Endothelial cell of hepatic sinusoid (primary cell): ENCODE data around the gene OMG.
"Not testable (repeated sequence)": the region's sequence is repeated elsewhere in the genome, so short reads cannot be mapped to it uniquely, and the experiment has no call there.

Experiments used
- in situ Hi-C: cut with HindIII; loops from 2 replicates; pipeline ENCODE4 v1.10.0; 2017; ENCODE audit warnings: low sequenced_read_pairs

The OMG gene, protein sequence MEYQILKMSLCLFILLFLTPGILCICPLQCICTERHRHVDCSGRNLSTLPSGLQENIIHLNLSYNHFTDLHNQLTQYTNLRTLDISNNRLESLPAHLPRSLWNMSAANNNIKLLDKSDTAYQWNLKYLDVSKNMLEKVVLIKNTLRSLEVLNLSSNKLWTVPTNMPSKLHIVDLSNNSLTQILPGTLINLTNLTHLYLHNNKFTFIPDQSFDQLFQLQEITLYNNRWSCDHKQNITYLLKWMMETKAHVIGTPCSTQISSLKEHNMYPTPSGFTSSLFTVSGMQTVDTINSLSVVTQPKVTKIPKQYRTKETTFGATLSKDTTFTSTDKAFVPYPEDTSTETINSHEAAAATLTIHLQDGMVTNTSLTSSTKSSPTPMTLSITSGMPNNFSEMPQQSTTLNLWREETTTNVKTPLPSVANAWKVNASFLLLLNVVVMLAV

DNA sequence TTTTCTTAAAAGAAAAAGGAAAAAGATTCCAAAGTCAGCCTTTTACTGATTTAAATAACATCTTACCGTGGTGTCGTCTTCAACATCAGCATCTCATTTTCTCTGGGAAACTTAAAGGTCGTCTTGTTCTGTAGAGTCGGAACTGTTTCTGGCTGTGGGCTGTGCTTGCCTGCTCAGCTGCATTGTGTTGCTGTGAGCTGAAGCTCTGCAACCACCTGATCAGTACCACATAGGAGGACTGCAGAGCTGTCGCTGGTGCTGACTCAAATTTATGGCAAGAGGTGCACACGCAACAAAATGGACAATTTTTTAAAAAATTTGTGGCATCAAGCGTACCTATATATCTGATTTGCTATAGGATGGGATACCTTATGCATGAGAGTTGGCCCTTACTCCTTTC is at the start of gene OMG:
TSS of gene OMG (minus strand) at position 150 of the 400 bp plus-strand sequence. CDS start 908 bp downstream, outside the sequence.
- in situ Hi-C loops, result no loop called here

DNA sequence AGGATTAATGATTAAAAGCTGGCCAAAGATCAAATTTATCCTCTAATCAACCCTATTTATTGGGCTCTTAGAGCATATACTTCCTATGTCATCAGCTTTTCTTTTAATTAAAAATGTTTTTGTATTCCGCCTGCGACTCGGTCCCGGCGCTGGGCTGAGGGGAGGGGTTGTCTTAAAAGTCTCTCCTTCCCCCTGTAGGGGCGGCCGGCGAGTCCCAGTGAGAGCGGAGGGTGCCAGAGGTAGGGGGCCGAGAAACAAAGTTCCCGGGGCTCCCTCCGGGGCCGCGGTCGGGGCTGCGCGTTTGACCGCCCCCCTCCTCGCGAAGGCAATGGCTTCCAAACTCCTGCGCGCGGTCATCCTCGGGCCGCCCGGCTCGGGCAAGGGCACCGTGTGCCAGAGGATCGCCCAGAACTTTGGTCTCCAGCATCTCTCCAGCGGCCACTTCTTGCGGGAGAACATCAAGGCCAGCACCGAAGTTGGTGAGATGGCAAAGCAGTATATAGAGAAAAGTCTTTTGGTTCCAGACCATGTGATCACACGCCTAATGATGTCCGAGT is 48.2 kb upstream of the OMG start:
- in situ Hi-C loops, result not testable (repeated sequence)

DNA sequence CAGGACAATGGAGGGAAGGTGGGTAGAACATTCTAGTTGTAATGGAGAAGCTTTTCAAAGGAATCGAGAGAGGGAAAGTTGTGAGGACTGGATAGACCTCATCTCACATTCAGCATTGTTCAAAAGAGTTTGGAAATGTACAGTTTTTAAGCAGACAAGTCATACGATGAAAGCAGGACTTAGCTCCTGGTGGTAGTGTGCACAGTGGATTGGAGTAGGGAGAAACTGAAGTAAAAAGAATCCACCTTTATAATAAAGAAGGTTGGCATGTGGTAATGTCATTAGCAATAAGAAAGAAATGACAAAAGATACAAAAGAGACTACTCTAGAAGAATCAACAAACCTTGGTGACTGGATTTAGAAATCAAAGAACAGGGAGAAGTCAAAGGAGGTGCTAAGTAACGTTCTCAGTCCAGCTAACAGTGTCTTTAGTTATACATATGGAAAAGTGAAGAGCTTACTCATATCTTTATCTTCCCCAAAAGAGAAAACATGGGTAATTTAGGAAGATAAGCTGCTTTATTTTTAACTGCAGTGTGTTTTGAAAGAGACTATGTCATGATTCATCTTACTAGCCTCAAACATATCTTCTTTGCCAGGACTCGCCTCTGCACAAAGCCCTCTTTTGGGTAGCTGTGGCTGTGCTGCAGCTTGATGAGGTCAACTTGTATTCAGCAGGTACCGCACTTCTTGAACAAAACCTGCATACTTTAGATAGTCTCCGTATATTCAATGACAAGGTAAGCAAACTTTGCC is 43.0 kb upstream of the OMG start:
- in situ Hi-C loops, result no loop called here

DNA sequence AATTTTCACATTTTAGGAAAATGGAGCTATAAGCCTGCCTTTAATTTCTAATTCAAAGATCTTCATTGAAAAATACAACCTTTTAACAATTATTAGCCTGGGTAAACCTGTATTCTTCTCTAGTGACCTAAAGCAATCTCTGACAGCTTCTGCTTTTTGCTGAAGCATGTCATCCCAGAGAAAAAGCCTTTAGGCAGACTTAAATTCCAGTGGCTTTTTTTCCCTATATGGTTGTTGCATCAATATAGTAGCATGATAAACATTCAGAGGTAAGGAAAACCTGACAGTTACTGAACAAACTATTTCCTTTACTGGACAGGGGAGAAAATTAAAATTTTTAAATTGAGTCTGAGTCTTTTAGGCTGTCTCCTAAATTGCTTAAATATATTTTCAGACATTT is 32.2 kb upstream of the OMG start:
- in situ Hi-C loops, result no loop called here

DNA sequence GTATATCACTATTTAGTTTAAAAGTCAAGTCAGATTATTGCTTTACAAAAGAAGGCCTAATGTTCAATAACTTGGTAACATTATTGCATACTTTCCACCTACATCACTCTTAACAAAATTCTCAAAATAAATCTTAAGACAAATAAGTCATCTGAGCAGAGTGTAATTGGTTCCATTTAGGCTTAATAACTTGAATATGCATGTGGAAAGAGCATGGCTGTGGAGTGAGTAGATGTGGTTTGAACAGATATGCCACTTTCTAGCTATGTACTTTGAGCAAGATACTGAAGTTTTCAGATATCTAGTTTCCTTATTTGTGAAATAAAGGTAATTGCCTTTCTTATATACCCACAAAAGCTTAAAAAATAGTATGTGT is 31.1 kb upstream of the OMG start:
- in situ Hi-C loops, result no loop called here

DNA sequence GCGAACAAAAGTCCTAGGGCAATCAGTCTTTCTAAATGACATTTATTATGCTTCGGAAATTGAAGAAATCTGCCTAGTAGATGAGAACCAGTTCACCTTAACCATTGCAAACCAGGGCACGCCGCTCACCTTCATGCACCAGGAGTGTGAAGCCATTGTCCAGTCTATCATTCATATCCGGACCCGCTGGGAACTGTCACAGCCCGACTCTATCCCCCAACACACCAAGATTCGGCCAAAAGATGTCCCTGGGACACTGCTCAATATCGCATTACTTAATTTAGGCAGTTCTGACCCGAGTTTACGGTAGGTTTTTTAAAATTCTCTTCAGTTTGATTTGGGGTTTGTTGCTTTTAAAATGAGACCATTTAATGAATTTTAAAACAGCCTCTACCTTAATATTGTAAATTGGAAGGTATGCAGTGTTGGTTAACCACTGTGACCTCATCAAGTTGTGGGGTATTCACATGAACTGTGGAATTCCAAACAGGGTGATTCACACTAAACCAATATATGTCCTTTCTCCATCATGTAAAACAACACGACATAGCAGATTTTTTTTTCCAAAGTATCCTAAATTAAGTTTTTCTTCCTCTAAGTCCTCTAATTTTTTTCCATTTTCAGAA is 30.6 kb upstream of the OMG start:
- in situ Hi-C loops, result no loop called here

DNA sequence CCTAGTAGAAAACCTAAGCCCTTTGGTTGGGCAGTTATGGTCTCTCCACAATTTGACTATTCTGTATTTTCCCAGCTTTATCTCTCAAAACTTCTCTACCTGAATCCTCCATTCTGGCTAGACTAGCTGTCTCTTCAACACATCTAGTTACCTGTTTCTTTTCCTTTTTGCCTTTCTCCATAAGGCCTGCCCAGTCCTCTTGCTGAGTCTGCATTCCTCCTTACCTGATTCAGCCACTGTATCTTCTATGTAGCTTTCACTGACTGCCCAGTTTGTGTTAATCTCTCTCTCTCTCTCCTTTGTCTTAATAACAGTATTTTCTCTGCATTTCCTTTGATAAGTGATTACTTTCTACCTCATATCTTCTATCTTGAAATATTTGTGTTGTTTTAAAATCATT is 26.5 kb upstream of the OMG start:
- in situ Hi-C loops, result no loop called here

DNA sequence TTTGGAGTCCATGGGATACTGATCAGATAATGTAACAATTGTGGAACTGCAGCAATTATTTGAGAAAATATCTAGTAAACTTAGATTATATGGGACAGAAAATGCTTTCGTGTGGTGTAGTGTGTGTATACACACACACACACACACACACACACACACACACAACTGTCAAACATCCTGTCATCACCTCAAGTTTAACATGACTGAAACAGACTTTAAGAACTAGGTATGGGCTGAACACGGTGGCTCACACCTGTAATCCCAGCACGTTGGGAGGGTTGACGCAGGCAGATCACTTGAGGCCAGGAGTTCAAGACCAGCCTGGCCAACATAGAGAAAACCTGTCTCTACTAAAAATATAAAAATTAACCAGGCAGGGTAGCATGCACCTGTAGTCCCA is 24.9 kb upstream of the OMG start:
- in situ Hi-C loops, result no loop called here

DNA sequence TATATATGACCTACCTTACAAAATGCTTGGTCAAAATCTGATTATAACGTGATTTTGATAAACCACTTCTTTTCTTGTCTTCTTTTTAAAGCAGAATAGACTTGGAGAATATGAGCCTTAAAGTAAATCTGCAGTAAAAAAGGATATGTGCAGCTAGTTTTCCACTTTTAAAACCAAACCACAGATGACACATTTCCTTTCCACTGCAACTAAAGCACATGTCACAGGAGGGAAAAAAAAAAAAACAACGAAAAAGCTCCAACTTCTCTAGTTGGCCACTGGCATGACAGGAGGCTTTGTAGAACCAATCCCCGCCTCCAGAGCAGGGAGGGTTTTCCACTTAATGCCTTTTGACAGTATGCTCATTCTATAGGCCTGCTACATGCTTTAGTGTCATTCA is 24.4 kb upstream of the OMG start, which contains the start of gene EVI2A:
TSS of gene EVI2A (minus strand) at position 142 of the 400 bp plus-strand sequence. CDS start 2,609 bp downstream, outside the sequence.
- in situ Hi-C loops, result no loop called here

DNA sequence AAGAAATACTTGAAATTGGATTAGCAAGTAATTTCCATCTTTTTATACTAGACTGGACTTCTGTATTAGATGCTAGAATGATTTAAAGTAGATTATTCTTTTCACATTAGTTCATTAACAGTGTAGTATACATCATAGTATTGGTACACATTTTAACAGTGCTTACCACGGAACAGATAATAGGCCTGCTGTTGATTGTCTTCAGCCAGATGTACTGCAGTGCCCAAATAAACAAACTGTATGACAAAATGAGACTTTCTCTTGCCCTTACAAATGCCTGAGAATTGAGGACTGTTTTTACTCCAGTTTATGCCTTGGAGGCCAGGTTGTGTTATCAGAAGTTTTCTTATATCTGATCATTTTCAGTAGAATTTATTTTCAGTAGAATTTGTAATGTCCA is 23.8 kb upstream of the OMG start:
- in situ Hi-C loops, result no loop called here

DNA sequence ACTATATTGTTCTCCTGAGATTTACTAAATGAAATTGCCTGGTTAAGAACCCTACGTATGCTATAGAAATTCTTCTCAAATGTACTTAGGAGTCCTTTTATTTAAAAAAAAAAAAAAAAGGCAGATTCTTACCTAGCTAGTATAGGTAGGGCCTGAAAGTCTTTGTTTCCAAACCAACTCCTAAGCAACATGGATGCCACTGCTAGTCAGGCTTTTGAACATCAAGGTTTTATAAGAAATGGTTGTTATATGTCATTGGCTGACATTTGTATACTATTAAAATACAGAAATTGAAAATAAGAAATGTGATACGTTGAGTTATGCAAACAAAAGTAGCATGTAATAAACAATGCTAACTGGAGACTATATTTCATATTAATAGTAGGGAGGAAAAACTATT is 23.2 kb upstream of the OMG start:
- in situ Hi-C loops, result no loop called here

DNA sequence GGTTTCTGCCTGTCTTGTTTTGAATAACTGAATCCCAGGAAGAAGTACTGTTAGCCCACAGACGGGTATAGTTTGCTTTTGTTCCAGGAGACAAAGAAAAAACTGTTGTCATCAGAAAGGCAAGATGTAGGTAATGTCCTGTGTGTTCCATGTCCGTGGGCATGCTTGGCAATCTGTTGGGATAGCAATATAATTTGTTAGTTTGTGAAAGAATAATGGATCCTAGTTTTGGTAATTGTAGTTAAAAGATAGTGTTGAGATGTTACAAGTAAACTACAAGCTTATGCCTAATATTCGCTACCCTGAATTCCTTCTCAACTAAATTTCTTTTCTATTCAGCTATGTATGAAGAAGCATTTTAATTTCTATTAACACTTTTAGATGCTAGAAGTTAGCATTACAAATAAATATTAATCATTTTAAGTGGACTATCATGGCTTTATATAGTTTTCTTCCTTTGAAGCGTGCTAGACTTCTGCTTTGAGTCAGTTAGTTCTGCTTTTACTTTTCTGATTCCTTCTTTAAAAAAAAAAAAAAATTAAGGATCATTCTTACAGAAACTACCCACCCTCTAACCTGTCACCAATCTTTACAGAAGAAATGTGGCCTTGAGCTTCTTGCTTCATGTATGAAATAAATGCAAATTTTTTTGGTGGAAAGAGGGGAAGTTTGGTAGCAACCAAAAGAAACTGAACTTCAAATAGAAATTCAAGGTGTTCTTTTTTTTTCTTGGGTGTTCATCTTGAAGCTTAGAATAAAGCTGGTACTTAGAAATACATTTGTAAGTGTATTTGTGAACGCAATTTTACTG is 22.0 kb upstream of the OMG start:
- in situ Hi-C loops, result no loop called here

DNA sequence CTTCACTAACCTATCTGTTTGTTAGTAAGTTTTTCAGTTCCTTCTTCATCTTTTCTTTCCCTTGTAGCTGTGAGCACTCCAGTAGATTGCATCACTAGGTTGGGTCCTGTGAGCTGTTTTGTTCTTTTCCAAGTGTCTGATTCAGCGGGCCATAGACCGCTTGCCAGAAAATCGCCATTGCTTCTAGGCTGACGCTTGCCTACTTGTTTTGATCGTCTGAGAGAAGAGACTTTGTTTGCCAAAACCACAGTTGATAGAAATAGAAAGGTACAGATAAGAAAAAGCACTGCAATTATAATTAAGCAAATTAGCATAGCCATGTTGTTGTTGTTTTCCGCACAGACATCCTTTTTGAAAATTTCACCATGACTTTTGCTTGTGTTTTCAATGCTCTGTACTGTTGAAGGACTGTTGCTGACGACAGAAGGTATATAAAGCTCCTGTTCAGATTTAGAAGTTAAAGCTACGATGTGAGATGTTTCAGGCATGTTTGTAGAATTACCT is 21.3 kb upstream of the OMG start:
- in situ Hi-C loops, result no loop called here

DNA sequence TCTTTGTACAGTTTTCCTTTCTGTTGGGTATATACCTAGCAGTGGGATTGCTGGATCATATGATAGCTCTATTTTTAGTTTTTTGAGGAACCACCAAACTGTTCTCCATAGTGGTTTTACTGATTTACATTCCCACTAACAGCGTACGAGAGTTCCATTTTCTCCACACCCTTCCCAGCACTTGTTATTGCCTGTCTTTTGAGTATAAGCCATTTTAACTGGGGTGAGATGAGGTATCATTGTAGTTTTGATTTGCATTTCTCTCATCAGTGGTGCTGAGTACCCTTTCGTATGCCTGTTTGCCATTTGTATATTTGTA is 17.7 kb upstream of the OMG start:
- in situ Hi-C loops, result no loop called here

DNA sequence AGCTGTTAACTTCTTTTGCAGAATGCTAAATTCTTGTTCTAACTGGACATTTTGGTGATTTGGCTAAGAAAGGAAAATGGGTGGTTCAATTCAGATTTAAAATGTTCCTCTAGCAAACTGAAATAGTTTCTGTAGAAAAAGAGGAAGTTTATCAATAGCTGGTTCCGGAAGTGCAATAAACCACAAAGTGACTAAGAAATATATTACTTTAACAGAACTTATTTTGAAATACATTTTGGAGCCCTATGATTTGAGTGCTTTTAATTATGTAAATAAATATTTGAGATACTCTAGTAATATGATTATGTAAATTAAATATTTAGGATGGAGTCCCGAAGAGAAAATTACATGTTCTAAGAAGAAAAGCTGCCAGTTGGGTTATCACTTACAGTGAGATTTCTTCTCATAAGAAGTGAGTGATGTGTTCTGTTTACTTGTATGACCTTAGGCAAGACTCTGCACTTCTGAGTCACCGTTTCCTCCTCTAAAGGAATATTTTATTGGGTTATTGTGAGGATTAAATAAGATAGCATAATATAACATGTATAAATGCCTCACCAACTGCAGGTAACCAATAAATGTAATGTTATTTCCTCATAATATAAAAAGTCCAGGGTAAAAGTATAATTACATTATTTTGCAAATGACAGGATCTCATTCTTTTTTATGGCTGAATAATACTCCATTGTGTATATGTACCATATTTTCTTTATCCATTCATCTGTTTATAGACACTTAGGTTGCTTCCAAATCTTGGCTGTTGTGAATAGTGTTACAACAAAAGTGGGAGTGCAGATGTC is 17.1 kb upstream of the OMG start, which contains the start of gene EVI2B:
TSS of gene EVI2B (minus strand) at position 73 of the 800 bp plus-strand sequence. CDS start 8,445 bp downstream, outside the sequence.
- in situ Hi-C loops, result no loop called here

DNA sequence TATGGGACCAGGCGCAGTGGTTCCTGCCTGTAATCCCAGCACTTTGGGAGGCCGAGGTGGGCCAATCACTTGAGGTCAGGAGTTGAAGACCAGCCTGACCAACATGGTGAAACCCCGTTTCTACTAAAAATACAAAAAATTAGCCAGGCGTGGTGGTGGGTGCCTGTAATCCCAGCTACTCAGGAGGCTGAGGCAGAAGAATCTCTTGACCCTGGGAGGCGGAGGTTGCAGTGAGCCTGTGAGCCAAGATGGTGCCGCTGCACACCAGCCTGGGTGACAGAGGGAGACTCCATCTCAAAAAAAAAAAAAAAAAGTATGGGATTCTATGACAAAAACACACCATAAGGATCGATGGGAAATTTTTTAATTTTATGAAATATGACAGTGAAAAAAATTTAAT is 15.2 kb upstream of the OMG start:
- in situ Hi-C loops, result not testable (repeated sequence)

DNA sequence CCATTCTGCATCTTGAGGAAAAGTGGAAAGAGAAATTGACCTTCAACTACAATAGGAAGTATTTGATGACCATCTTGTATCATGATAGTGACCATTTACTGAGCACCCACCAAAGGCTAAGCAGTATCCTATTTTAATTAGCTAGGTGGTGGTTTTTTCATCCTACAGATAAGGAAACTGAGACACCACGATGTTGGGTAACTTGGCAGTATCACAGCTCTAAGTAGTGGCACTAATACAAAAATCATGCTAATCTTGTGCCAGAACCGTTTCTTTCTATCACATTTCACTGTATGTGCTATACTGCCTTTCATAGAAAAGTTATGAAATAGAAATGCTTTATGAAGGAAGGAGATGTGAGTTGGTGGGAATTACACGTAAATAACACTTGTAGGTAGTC is 14.5 kb upstream of the OMG start:
- in situ Hi-C loops, result no loop called here

DNA sequence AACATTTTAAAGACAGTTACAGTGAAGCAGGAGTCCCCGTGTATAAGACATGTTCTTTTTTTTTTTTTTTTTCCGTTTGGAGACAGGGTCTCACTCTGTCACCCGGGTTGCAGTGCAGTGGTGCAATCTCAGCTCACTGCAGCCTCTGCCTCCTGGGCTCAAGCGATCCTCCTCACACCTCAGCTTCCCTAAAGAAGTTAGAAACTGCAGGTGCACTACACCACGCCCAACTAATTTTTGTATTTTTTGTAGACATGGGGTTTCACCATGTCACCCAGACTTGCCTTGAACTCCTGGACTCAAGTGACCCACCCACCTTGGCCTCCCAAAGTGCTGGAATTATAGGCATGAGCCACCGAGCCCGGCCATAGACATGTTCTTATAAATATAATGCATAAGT is 13.8 kb upstream of the OMG start:
- in situ Hi-C loops, result no loop called here

DNA sequence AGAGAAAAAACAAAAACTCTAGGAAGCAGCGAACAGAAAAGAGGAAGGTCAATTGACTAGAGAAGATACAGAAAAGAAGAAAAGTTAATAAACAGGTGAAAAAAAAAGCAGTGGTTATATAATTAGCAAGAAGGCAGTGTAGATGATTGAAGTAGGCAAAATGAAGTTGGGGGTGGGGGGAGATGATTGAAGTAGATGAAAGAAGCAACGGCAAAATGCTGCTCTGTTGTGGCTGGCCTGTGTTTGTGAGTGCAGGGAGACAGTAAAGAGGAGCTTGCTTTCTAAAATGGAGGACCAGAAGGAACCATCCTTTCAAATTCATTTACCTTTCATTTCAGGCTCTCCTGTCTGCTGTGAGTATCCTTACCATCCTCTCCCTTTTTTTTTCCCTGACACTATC is 13.2 kb upstream of the OMG start:
- in situ Hi-C loops, result no loop called here

DNA sequence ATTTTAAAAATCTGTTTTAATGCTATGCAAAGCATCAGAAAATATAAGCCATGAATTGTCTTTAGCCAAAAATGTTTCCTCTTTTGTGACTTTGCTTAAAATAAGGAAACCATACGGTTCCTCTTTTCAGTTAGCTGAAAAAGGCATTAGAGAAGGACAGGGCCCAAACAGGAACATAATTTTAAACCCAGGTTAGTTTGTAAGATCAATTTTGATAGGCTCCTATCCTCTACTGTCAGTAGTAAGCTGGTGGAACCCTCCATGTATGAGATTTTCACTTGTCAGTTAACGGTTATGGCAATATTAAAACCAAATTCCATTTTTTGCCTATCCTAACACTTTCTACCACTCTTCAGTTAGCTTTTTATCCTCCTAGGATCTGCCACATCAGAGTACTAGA is 12.5 kb upstream of the OMG start:
- in situ Hi-C loops, result no loop called here
